ENCODE data around the gene ULK4. TPM values are rescaled to one million over a fixed set of nuclear protein-coding genes. Genes with fewer than 3 reads are reported as not detected.

ULK4 gene
- total and polyA plus RNA-seq, 2 experiments from 2014 or later, result 1.8 to 3.7 TPM

- peaks cover 18% of the 10 kb centered on the region for H3K4me1 ChIP-seq (ENCODE audit: low read depth)
- TF ChIP-seq, protein P1, sequence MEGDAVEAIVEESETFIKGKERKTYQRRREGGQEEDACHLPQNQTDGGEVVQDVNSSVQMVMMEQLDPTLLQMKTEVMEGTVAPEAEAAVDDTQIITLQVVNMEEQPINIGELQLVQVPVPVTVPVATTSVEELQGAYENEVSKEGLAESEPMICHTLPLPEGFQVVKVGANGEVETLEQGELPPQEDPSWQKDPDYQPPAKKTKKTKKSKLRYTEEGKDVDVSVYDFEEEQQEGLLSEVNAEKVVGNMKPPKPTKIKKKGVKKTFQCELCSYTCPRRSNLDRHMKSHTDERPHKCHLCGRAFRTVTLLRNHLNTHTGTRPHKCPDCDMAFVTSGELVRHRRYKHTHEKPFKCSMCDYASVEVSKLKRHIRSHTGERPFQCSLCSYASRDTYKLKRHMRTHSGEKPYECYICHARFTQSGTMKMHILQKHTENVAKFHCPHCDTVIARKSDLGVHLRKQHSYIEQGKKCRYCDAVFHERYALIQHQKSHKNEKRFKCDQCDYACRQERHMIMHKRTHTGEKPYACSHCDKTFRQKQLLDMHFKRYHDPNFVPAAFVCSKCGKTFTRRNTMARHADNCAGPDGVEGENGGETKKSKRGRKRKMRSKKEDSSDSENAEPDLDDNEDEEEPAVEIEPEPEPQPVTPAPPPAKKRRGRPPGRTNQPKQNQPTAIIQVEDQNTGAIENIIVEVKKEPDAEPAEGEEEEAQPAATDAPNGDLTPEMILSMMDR (IDR thresholded peaks at IDR 0.05; ENCODE audit: low read depth, low read length), result no peak
- peak overlapping the region; percentile 99 for H3K27ac ChIP-seq
- H3K36me3 ChIP-seq, result no peaks in the 10 kb centered on the region
- H3K4me3 ChIP-seq, result peak overlapping the region; percentile 97
- no peaks in the 10 kb centered on the region for H3K27me3 ChIP-seq
- peak; percentile 39 to 60 for DNase-seq (ENCODE audit: low read depth in 1 of 2, low spot score in 1 of 2)
- H3K9me3 ChIP-seq (ENCODE audit: low read depth), result no peaks in the 10 kb centered on the region
Measured at GRCh38 chr3:41198526-41198925, 763.4 kb downstream of the ULK4 start.

DNA sequence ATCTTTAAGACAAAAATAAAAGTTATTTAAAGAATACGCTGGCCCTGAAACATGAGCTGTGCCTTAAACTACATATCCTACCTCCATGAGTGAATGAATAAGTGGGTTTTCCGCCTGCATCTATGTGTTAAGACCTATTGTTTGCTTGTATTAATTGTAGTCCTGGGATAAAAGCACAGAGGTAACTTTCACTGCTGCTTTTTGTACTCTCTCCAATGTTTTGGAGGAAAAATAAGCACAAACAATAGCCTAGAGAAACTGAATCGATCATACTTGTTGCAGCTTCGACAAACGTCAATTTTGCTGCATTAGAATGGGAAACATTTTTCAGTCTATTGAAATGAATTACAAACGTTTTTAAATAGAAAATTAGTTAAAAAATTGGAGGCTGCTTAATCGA is 763.9 kb downstream of the ULK4 start:
- TF ChIP-seq, protein P1 (IDR thresholded peaks at IDR 0.05; ENCODE audit: low read depth, low read length), result no peak
- Histone ChIP-seq H3K27ac (no peak overlapping the region), H3K27me3 (no peaks in the 10 kb centered on the region), H3K36me3 (no peaks in the 10 kb centered on the region), H3K4me3 (peak overlapping the region; percentile 97), H3K4me1 (ENCODE audit: low read depth) (peaks cover 13% of the 10 kb centered on the region), H3K9me3 (ENCODE audit: low read depth) (no peaks in the 10 kb centered on the region)
- no peak for DNase-seq (ENCODE audit: low read depth in 1 of 2, low spot score in 1 of 2)

Other genes starting within 250 kb of the ULK4 start
- 66.4 and 74.5 TPM in 2 replicates for gene TRAK1, start 129.3 kb upstream of the ULK4 start, total RNA-seq
- gene TRAK1, start 129.3 kb upstream of the ULK4 start, polyA plus RNA-seq, result 28.6 and 37.3 TPM in 2 replicates

Data from cardiac muscle cell (in vitro differentiated cells and primary cell).